Fibroblast of lung (primary cell): ENCODE results near the gene RNF220. TPM values are rescaled to one million over a fixed set of nuclear protein-coding genes. Genes with fewer than 3 reads are reported as not detected.

Source experiments
- DNase-seq, 2 donors: peaks; one replicate each; pipeline versions ENCODE4 v3.0.0 to v3.0.0-alpha.2; 2010; ENCODE audit warnings: low read depth in 2 of 2
- H2AFZ ChIP-seq: 2 replicates; pipeline ENCODE4 v1.5.1; 2012; ENCODE audit warnings: low read length, control low read depth, inconsistent platforms
- H3K27ac ChIP-seq: 2 replicates; pipeline ENCODE4 v1.5.1; 2011; ENCODE audit warnings: low read length, control low read depth; ENCODE audit not compliant: insufficient read depth
- H3K27me3 ChIP-seq: 2 replicates; pipeline ENCODE4 v1.5.1; 2011; ENCODE audit warnings: mild to moderate bottlenecking, low read length; ENCODE audit not compliant: control insufficient read depth, insufficient read depth
- H3K36me3 ChIP-seq: 2 replicates; pipeline ENCODE4 v1.5.1; 2011; ENCODE audit warnings: low read length; ENCODE audit not compliant: control insufficient read depth, insufficient read depth
- H3K4me1 ChIP-seq: 2 replicates; pipeline ENCODE4 v1.5.1; 2011; ENCODE audit warnings: low read length; ENCODE audit not compliant: control insufficient read depth, insufficient read depth; ENCODE audit errors: extremely low read depth
- H3K4me2 ChIP-seq: 2 replicates; pipeline ENCODE4 v1.5.1; 2011; ENCODE audit warnings: low read length, control low read depth; ENCODE audit not compliant: insufficient read depth; ENCODE audit errors: extremely low read depth
- H3K4me3 ChIP-seq, 4 experiments: fragments of 200-600 bp in 1 of 4; sonication (generic) in 1 of 4; replicated peaks in 1 of 4; 2 replicates each; pipeline ENCODE4 v1.5.1; 2011 to 2016; ENCODE audit warnings: low read length in 4 of 4, low read depth in 3 of 4, mild to moderate bottlenecking in 3 of 4, control low read depth in 2 of 4, inconsistent platforms in 1 of 4, mixed read lengths in 1 of 4; ENCODE audit not compliant: insufficient read depth in 1 of 4; ENCODE audit errors: control extremely low read depth in 1 of 4
- H3K79me2 ChIP-seq: 2 replicates; pipeline ENCODE4 v1.5.1; 2012; ENCODE audit warnings: mild to moderate bottlenecking, low read length, inconsistent platforms; ENCODE audit not compliant: control insufficient read depth, insufficient read depth
- H3K9ac ChIP-seq: 2 replicates; pipeline ENCODE4 v1.5.1; 2011; ENCODE audit warnings: mild to moderate bottlenecking, low read length, control low read depth; ENCODE audit not compliant: insufficient read depth
- H3K9me3 ChIP-seq: 2 replicates; pipeline ENCODE4 v1.5.1; 2012; ENCODE audit warnings: low read depth, low read length; ENCODE audit not compliant: control insufficient read depth, insufficient read depth
- H4K20me1 ChIP-seq: 2 replicates; pipeline ENCODE4 v1.5.1; 2011; ENCODE audit warnings: low read length; ENCODE audit not compliant: control insufficient read depth, insufficient read depth; ENCODE audit errors: extremely low read depth
- CTCF ChIP-seq, 2 donors: IDR thresholded peaks in 1 of 2; conservative IDR thresholded peaks in 1 of 2; 1 replicate in 1 of 2; 2 replicates in 1 of 2; pipeline ENCODE4 v1.5.1; 2011 to 2012; ENCODE audit warnings: low read length in 2 of 2, control low read depth in 1 of 2, inconsistent platforms in 1 of 2, low read depth in 1 of 2, mild to moderate bottlenecking in 1 of 2
- EZH2 ChIP-seq: IDR thresholded peaks from 2 replicates; pipeline ENCODE4 v1.5.1; 2012; ENCODE audit warnings: low read length, control low read depth, mild to moderate bottlenecking; ENCODE audit errors: missing control alignments
- polyA plus RNA-seq, 2 donors: library from polyadenylated mRNA; depleted of rRNA in 1 of 2; stranded (reverse) in 1 of 2; unstranded in 1 of 2; fragments of >200 nt; gene quantifications; 2 replicates each; pipeline ENCODE4 v1.2.1, GENCODE V29; 2011 to 2012; ENCODE audit warnings: missing spikeins in 1 of 2
- total RNA-seq: library from RNA; depleted of rRNA; stranded (reverse); fragments of >200 nt; gene quantifications from 2 replicates; pipeline ENCODE4 v1.2.1, GENCODE V29; 2014

The RNF220 gene
- total and polyA plus RNA-seq, 2 donors (not counting 1 experiment from before 2014, with no cell fraction given), result 42.3 to 52.0 TPM

GRCh38 chr1:44632598-44632997, 227.5 kb downstream of the RNF220 start:
- TF ChIP-seq CTCF (conservative IDR thresholded peaks at IDR 0.05 in 1 of 2, IDR thresholded peaks at IDR 0.05 in 1 of 2; ENCODE audit: low read depth in 1 of 2, low read length in 2 of 2) (no peak), EZH2 (no peak)

GRCh38 chr1:44634606-44635189, 229.6 kb downstream of the RNF220 start:
- Histone ChIP-seq H3K79me2 (peaks cover 15% of the 10 kb centered on the region), H3K4me3 (no peak overlapping the region), H3K4me1 (peaks cover 10% of the 10 kb centered on the region), H3K9ac (no peak overlapping the region), H3K9me3 (no peaks in the 10 kb centered on the region), H4K20me1 (no peaks in the 10 kb centered on the region), H2AFZ (no peak overlapping the region), H3K36me3 (peaks cover 15% of the 10 kb centered on the region), H3K27me3 (no peaks in the 10 kb centered on the region), H3K4me2 (no peak overlapping the region), H3K27ac (no peak overlapping the region)
- no peak for DNase-seq
- no peak for TF ChIP-seq CTCF (conservative IDR thresholded peaks at IDR 0.05 in 1 of 2, IDR thresholded peaks at IDR 0.05 in 1 of 2; ENCODE audit: low read depth in 1 of 2, low read length in 2 of 2)
- TF ChIP-seq EZH2, result no peak

More at GRCh38 chr1:44632598-44632997, 227.5 kb downstream of the RNF220 start:
- Histone ChIP-seq H3K27ac (peak overlapping the region; percentile 56), H3K4me1 (peaks cover 16% of the 10 kb centered on the region), H3K9me3 (no peaks in the 10 kb centered on the region), H4K20me1 (no peaks in the 10 kb centered on the region), H2AFZ (peak overlapping the region; percentile 38), H3K27me3 (no peaks in the 10 kb centered on the region), H3K36me3 (peaks cover 13% of the 10 kb centered on the region), H3K79me2 (peaks cover 15% of the 10 kb centered on the region), H3K4me3 (peak overlapping the region; percentile 63 to 74 (median 70)), H3K9ac (peak overlapping the region; percentile 75), H3K4me2 (peak overlapping the region; percentile 88)
- DNase-seq, result no peak

- no peaks in the 10 kb centered on the region for H3K27me3 ChIP-seq
- H3K4me1 ChIP-seq, result peaks cover 8% of the 10 kb centered on the region
- H3K4me3 ChIP-seq, result no peak overlapping the region
- no peak for TF ChIP-seq EZH2
- no peak for TF ChIP-seq CTCF (conservative IDR thresholded peaks at IDR 0.05 in 1 of 2, IDR thresholded peaks at IDR 0.05 in 1 of 2; ENCODE audit: low read depth in 1 of 2, low read length in 2 of 2)
- DNase-seq, result no peak
- H3K4me2 ChIP-seq, result no peak overlapping the region
- no peak overlapping the region for H3K9ac ChIP-seq
- H4K20me1 ChIP-seq, result no peaks in the 10 kb centered on the region
- no peak overlapping the region for H2AFZ ChIP-seq
- H3K36me3 ChIP-seq, result peaks cover 19% of the 10 kb centered on the region
- H3K79me2 ChIP-seq, result peaks cover 15% of the 10 kb centered on the region
- no peak overlapping the region for H3K27ac ChIP-seq
- H3K9me3 ChIP-seq, result no peaks in the 10 kb centered on the region
Measured at GRCh38 chr1:44635439-44635838, 230.4 kb downstream of the RNF220 start.
